Trophoblast cell (in vitro differentiated cells and primary cell): ENCODE results near the gene HOXA10.

ENCODE experiments used
- DNase-seq, 2 donors: peaks; one replicate each; pipeline ENCODE4 v3.0.0-alpha.2; 2016
- H2AFZ ChIP-seq: 2 replicates; pipeline ENCODE4 v1.6.1; 2013; ENCODE audit warnings: low read length, moderate library complexity, mild to moderate bottlenecking; ENCODE audit not compliant: insufficient read depth, poor library complexity
- H2AK5ac ChIP-seq: 2 replicates; pipeline ENCODE4 v1.6.1; 2013; ENCODE audit warnings: mild to moderate bottlenecking, low read length
- H2BK120ac ChIP-seq: 2 replicates; pipeline ENCODE4 v1.6.1; 2013; ENCODE audit warnings: low read length, mild to moderate bottlenecking, moderate library complexity; ENCODE audit not compliant: insufficient read depth, poor library complexity
- H2BK12ac ChIP-seq: 2 replicates; pipeline ENCODE4 v1.6.1; 2013; ENCODE audit warnings: mild to moderate bottlenecking, low read length, moderate library complexity
- H2BK5ac ChIP-seq: 2 replicates; pipeline ENCODE4 v1.6.1; 2013; ENCODE audit warnings: low read length, low read depth, moderate library complexity, mild to moderate bottlenecking; ENCODE audit not compliant: poor library complexity
- H3K14ac ChIP-seq: 2 replicates; pipeline ENCODE4 v1.6.1; 2013; ENCODE audit warnings: mild to moderate bottlenecking, low read length
- H3K18ac ChIP-seq: 2 replicates; pipeline ENCODE4 v1.6.1; 2013; ENCODE audit warnings: mild to moderate bottlenecking, low read length
- H3K23ac ChIP-seq: 2 replicates; pipeline ENCODE4 v1.6.1; 2013; ENCODE audit warnings: low read length
- H3K27ac ChIP-seq: 2 replicates; pipeline ENCODE4 v1.5.1; 2013; ENCODE audit warnings: low read depth, mild to moderate bottlenecking, inconsistent platforms, low read length, moderate library complexity
- H3K27me3 ChIP-seq: 2 replicates; pipeline ENCODE4 v1.6.1; 2013; ENCODE audit warnings: inconsistent platforms, mild to moderate bottlenecking, low read length, moderate library complexity; ENCODE audit not compliant: insufficient read depth
- H3K36me3 ChIP-seq, 2 experiments: 1 replicate in 1 of 2; 2 replicates in 1 of 2; pipeline ENCODE4 v1.6.1; 2013; ENCODE audit warnings: low read length in 2 of 2, mild to moderate bottlenecking in 2 of 2, moderate library complexity in 1 of 2; ENCODE audit not compliant: insufficient read depth in 2 of 2, control insufficient read depth in 1 of 2
- H3K4ac ChIP-seq: 2 replicates; pipeline ENCODE4 v1.6.1; 2013; ENCODE audit warnings: low read depth, mild to moderate bottlenecking, low read length, moderate library complexity
- H3K4me1 ChIP-seq, 2 experiments: 1 replicate in 1 of 2; 2 replicates in 1 of 2; pipeline ENCODE4 v1.6.1; 2013; ENCODE audit warnings: low read length in 2 of 2, mild to moderate bottlenecking in 2 of 2, moderate library complexity in 1 of 2; ENCODE audit not compliant: insufficient read depth in 2 of 2, control insufficient read depth in 1 of 2
- H3K4me2 ChIP-seq: 2 replicates; pipeline ENCODE4 v1.6.1; 2013; ENCODE audit warnings: inconsistent platforms, mild to moderate bottlenecking, low read length, moderate library complexity
- H3K4me3 ChIP-seq: 2 replicates; pipeline ENCODE4 v1.5.1; 2013; ENCODE audit warnings: mild to moderate bottlenecking, low read depth, low read length, inconsistent platforms
- H3K79me1 ChIP-seq: one replicate; pipeline ENCODE4 v1.6.1; 2013; ENCODE audit warnings: low read length
- H3K79me2 ChIP-seq: 2 replicates; pipeline ENCODE4 v1.6.1; 2013; ENCODE audit warnings: low read length, mild to moderate bottlenecking; ENCODE audit not compliant: control insufficient read depth, insufficient read depth, poor library complexity
- H3K9ac ChIP-seq: 2 replicates; pipeline ENCODE4 v1.6.1; 2013; ENCODE audit warnings: mild to moderate bottlenecking, low read length
- H3K9me3 ChIP-seq: 2 replicates; pipeline ENCODE4 v1.6.1; 2013; ENCODE audit warnings: low read depth, mild to moderate bottlenecking, control low read depth, inconsistent platforms, low read length; ENCODE audit not compliant: insufficient read depth
- H4K12ac ChIP-seq: 2 replicates; pipeline ENCODE4 v1.6.1; 2013; ENCODE audit warnings: low read depth, mild to moderate bottlenecking, low read length, moderate library complexity
- H4K8ac ChIP-seq: 2 replicates; pipeline ENCODE4 v1.6.1; 2013; ENCODE audit warnings: low read depth, mild to moderate bottlenecking, low read length, moderate library complexity
- H4K91ac ChIP-seq: one replicate; pipeline ENCODE4 v1.6.1; 2013; ENCODE audit warnings: low read depth, mild to moderate bottlenecking, low read length, moderate library complexity
- WGBS: extraction: QIAGEN DNeasy Blood & Tissue Kit; methylation state at CpG from one replicate; pipeline ENCODE4 v1.1.7; 2013; ENCODE audit warnings: missing lambda C conversion rate; ENCODE audit not compliant: insufficient read length, insufficient coverage; ENCODE audit errors: extremely low coverage; 5-methylcytosine and 5-hydroxymethylcytosine counted together

Gene HOXA10

DNA sequence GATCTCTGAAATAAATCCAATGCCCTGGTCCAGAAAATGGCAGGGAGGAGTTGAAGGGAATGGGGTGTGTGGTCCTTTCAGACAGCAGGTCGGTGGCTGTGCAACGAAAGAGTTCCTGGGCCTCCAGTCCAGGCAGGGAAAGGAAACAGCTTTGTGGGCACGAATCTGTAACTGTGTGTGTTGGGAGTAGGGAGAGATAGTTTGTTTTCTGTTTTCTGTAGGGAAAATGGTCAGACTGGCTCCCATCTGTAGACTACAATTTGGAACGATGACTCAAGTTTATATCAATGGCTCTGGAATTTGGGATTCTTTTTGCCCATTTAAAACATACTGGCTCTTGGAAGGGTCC lies 6.2 kb downstream of the HOXA10 start:
- no peak overlapping the region for H2AK5ac ChIP-seq
- no peaks in the 10 kb centered on the region for H3K79me2 ChIP-seq
- H3K27me3 ChIP-seq = peaks cover 88% of the 10 kb centered on the region
- H3K4ac ChIP-seq = no peak overlapping the region
- no peak overlapping the region for H2BK5ac ChIP-seq
- H3K36me3 ChIP-seq = no peaks in the 10 kb centered on the region
- DNase-seq = no peak
- WGBS = no CpG with 5 or more reads among the region's 4 CpGs
- H3K4me2 ChIP-seq = no peak overlapping the region
- no peak overlapping the region for H3K18ac ChIP-seq
- no peak overlapping the region for H3K4me3 ChIP-seq
- H3K9me3 ChIP-seq = peaks cover 42% of the 10 kb centered on the region
- H3K79me1 ChIP-seq = no peaks in the 10 kb centered on the region
- no peak overlapping the region for H4K8ac ChIP-seq
- no peak overlapping the region for H4K91ac ChIP-seq
- no peak overlapping the region for H2BK12ac ChIP-seq
- no peak overlapping the region for H3K14ac ChIP-seq
- H4K12ac ChIP-seq = no peak overlapping the region
- no peak overlapping the region for H3K23ac ChIP-seq
- no peak overlapping the region for H3K27ac ChIP-seq
- H2BK120ac ChIP-seq = no peak overlapping the region
- peaks cover 4 to 8% of the 10 kb centered on the region in 2 experiments for H3K4me1 ChIP-seq
- no peak overlapping the region for H3K9ac ChIP-seq
- no peak overlapping the region for H2AFZ ChIP-seq

DNA sequence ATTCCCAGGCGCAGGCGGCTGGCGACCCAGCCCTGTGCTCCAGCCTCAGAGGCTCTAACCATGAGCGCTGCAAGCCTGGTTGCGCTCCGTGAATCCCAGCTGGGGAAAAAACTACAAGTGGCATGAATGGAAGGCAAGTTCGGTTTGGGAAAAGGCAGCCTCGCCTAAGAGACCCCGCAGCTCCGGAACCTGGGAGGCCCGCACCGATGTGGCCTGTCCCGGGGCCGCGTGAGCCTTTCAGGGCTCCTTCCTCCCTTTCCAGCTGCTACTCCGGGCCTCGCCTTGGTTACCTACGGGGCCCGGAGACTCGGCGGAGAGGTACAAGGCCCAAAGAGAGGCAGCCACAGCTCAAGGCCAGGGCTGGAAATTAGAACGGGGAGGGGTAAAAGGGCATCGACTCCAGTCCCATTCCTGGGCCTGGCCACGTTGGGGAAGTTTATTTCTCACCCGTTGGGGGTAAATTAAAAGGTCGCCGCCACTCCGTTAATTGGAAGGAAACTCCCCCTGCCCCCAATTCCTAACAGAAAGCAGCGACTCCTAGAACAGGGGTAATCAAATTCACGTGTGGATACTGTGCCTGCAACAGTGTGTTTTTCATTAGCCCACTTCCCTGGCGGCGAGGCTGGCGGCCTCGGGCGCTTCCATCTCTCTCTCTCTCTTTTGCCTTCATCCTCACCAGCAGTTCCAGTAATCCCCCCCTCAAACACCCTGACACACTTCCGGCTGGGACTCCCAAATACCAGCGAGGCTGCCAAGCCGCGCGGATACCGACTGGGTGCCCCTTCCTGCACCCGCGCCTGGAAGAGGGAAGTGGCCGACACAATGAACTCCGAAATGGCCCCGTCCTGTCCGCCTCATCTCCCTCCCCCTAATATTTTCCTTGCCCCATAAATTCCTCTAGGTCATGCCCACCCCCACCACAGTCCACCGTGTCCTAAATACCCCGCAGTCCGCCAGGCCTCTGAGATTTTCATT lies 7.3 kb downstream of the HOXA10 start:
- no CpG with 5 or more reads among the region's 50 CpGs for WGBS
- H3K27me3 ChIP-seq = peaks cover 81% of the 10 kb centered on the region
- H2BK12ac ChIP-seq = no peak overlapping the region
- H3K9me3 ChIP-seq = peaks cover 37% of the 10 kb centered on the region
- no peak overlapping the region for H4K12ac ChIP-seq
- no peak overlapping the region for H3K4ac ChIP-seq
- peaks cover 4 to 8% of the 10 kb centered on the region in 2 experiments for H3K4me1 ChIP-seq
- no peak overlapping the region for H2AFZ ChIP-seq
- no peak overlapping the region for H3K27ac ChIP-seq
- H4K8ac ChIP-seq = no peak overlapping the region
- no peak overlapping the region for H4K91ac ChIP-seq
- H2BK5ac ChIP-seq = no peak overlapping the region
- H2AK5ac ChIP-seq = no peak overlapping the region
- DNase-seq = no peak
- H3K4me3 ChIP-seq = no peak overlapping the region
- H3K14ac ChIP-seq = no peak overlapping the region
- H2BK120ac ChIP-seq = no peak overlapping the region
- no peak overlapping the region for H3K4me2 ChIP-seq
- H3K79me2 ChIP-seq = no peaks in the 10 kb centered on the region
- no peaks in the 10 kb centered on the region for H3K36me3 ChIP-seq
- H3K23ac ChIP-seq = no peak overlapping the region
- H3K79me1 ChIP-seq = no peaks in the 10 kb centered on the region
- H3K18ac ChIP-seq = no peak overlapping the region
- H3K9ac ChIP-seq = no peak overlapping the region

DNA sequence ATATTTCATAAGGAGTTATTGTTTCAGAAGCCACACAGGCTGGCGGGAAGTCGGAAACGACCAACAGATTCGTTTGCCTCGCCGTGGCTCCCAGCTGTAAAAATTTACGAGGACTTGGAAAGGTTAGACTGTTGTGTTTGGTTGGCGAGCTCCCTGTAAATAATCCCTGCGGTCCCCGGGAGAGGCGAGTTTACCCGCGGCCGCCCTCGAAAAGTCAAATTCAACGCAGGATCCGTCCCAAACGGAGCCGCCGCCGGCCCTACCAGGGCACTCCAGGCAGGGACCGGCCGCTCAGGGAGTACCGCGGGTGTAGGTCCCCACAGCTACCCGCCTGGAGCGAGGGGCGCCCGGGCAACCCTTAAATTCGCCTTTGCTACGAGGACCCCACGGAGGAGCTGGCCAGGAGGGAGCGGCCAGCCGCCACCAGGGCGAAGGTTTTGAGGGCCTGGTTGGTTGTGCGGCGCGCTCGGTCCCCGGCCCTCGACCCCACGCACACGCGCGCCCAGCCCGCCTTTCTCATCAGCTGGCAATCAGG lies 8.1 kb downstream of the HOXA10 start:
- Histone ChIP-seq H3K18ac (no peak overlapping the region), H2BK5ac (no peak overlapping the region), H3K36me3 (no peaks in the 10 kb centered on the region), H3K79me2 (no peaks in the 10 kb centered on the region), H3K4me2 (no peak overlapping the region), H4K12ac (no peak overlapping the region), H3K23ac (no peak overlapping the region), H4K8ac (no peak overlapping the region), H3K14ac (no peak overlapping the region), H3K27ac (no peak overlapping the region), H2AK5ac (no peak overlapping the region), H3K27me3 (peaks cover 79% of the 10 kb centered on the region), H3K4me1 (peaks cover 3 to 6% of the 10 kb centered on the region in 2 experiments), H3K9me3 (peaks cover 35% of the 10 kb centered on the region), H2BK120ac (no peak overlapping the region), H3K9ac (no peak overlapping the region), H3K4me3 (peak overlapping the region; percentile 33), H4K91ac (no peak overlapping the region), H3K79me1 (no peaks in the 10 kb centered on the region), H2AFZ (no peak overlapping the region), H3K4ac (no peak overlapping the region), H2BK12ac (no peak overlapping the region)
- no CpG with 5 or more reads among the region's 46 CpGs for WGBS
- no peak for DNase-seq

DNA sequence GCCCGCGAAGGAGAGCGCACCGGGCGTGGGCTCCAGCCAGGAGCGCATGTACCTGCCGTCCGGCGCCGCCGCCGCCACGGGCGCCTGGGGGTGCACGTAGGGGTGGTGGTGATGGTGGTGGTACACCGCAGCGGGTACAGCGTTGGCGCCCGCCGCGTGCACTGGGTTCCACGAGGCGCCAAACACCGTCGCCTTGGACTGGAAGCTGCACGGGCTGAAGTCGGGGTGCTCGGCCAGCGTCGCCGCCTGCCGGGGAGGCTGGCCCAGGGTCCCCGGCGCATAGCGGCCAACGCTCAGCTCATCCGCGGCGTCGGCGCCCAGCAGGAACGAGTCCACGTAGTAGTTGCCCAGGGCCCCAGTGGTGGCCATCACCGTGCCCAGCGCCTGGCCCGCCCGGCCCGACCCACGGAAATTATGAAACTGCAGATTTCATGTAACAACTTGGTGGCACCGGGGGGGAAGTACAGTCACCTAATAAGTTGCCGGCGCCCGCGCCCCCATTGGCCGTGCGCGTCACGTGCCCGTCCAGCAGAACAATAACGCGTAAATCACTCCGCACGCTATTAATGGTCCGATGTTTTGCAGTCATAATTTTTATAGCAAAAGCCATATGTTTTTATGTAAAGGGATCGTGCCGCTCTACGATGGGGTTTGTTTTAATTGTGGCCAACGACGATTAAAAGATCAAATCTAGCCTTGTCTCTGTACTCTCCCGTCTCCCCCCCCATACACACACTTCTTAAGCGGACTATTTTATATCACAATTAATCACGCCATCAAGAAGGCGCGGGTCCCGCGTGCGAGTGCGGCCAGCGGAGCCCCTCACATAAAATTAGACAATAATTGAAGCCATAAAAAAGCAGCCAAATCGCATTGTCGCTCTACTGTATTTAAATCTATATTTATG lies 8.8 kb downstream of the HOXA10 start, which contains the start of gene HOXA9:
Gene HOXA9, minus strand, starts transcription at position 449 of the 907 bp plus-strand sequence. Its CDS starts 80 bp downstream, at position 369.
- peaks cover 35% of the 10 kb centered on the region for H3K9me3 ChIP-seq
- no peak within 1 kb of the TSS for H3K27ac ChIP-seq
- no peak within 1 kb of the TSS for H2BK120ac ChIP-seq
- H3K79me1 ChIP-seq = no peaks in the 10 kb centered on the region
- peaks cover 7 to 10% of the 10 kb centered on the region in 2 experiments for H3K4me1 ChIP-seq
- H2BK12ac ChIP-seq = no peak within 1 kb of the TSS
- H4K12ac ChIP-seq = no peak within 1 kb of the TSS
- H4K8ac ChIP-seq = no peak within 1 kb of the TSS
- peak within 1 kb of the TSS; percentile 33 for H3K4me3 ChIP-seq
- no peak within 1 kb of the TSS for H3K14ac ChIP-seq
- peak in 1 of 2 donors; percentile 47 for DNase-seq
- no CpG with 5 or more reads among the region's 82 CpGs for WGBS
- H3K23ac ChIP-seq = no peak within 1 kb of the TSS
- H3K36me3 ChIP-seq = no peaks in the 10 kb centered on the region
- H3K9ac ChIP-seq = no peak within 1 kb of the TSS
- peaks cover 85% of the 10 kb centered on the region for H3K27me3 ChIP-seq
- H3K79me2 ChIP-seq = peaks cover 1% of the 10 kb centered on the region
- H2AFZ ChIP-seq = no peak within 1 kb of the TSS
- no peak within 1 kb of the TSS for H3K18ac ChIP-seq
- H3K4ac ChIP-seq = no peak within 1 kb of the TSS
- no peak within 1 kb of the TSS for H3K4me2 ChIP-seq
- no peak within 1 kb of the TSS for H4K91ac ChIP-seq
- H2BK5ac ChIP-seq = no peak within 1 kb of the TSS
- no peak within 1 kb of the TSS for H2AK5ac ChIP-seq
